H1 (cell line): Measurements from ENCODE around the gene PLA2G4A. TPM values are rescaled to one million over a fixed set of nuclear protein-coding genes. Genes with fewer than 3 reads are reported as not detected.

Source experiments
- CTCF ChIA-PET: fragments of 300-600 bp; sonication (Branson Sonifier 250); formaldehyde crosslinking; loops from one replicate; lab custom pipeline; 2021; ENCODE audit not compliant: partially characterized antibody; lab: Charles Lee
- POLR2A ChIA-PET: fragments of 300-600 bp; sonication (Branson Sonifier 250); formaldehyde crosslinking; loops from one replicate; lab custom pipeline; 2021; ENCODE audit warnings: inconsistent platforms; ENCODE audit not compliant: partially characterized antibody; lab: Charles Lee
- DNase-seq, 2 experiments: peaks; one replicate each; pipeline versions ENCODE4 v3.0.0 to v3.0.0-alpha.2; 2010 to 2022; ENCODE audit warnings: low spot score in 2 of 2, low read depth in 1 of 2, mixed read lengths in 1 of 2
- FAIRE-seq: peaks from 2 replicates; lab custom pipeline; 2011; peaks lifted over from hg19 to GRCh38; lab: Jason Lieb, UNC
- H2AFZ ChIP-seq: 2 replicates; pipeline ENCODE4 v1.8.1; 2012; ENCODE audit warnings: low read length, inconsistent platforms
- H2AK5ac ChIP-seq: 2 replicates; pipeline ENCODE4 v1.6.1; 2013; ENCODE audit warnings: low read depth, low read length
- H2BK120ac ChIP-seq: replicated peaks from 2 replicates; pipeline ENCODE3; 2013; ENCODE audit warnings: low read depth, low read length, inconsistent platforms
- H2BK12ac ChIP-seq: 2 replicates; pipeline ENCODE4 v1.6.1; 2013; ENCODE audit warnings: low read depth, low read length
- H2BK15ac ChIP-seq: 2 replicates; pipeline ENCODE4 v1.6.1; 2013; ENCODE audit warnings: low read length
- H2BK20ac ChIP-seq: 2 replicates; pipeline ENCODE4 v1.6.1; 2013; ENCODE audit warnings: low read length
- H2BK5ac ChIP-seq: 2 replicates; pipeline ENCODE4 v1.6.1; 2013; ENCODE audit warnings: low read depth, low read length
- H3K14ac ChIP-seq: 2 replicates; pipeline ENCODE4 v1.6.1; 2013; ENCODE audit warnings: inconsistent platforms; ENCODE audit not compliant: insufficient read length
- H3K18ac ChIP-seq: 2 replicates; pipeline ENCODE4 v1.6.1; 2013; ENCODE audit warnings: low read length; ENCODE audit errors: extremely low read depth
- H3K23ac ChIP-seq: 2 replicates; pipeline ENCODE4 v1.6.1; 2013; ENCODE audit warnings: inconsistent platforms; ENCODE audit not compliant: insufficient read length
- H3K23me2 ChIP-seq: 2 replicates; pipeline ENCODE4 v1.6.1; 2013; ENCODE audit warnings: low read depth, low read length
- H3K27ac ChIP-seq: 2 replicates; pipeline ENCODE4 v1.6.1; 2011; ENCODE audit warnings: low read depth, low read length, inconsistent platforms
- H3K27me3 ChIP-seq, 4 experiments: replicated peaks in 1 of 4; 1 replicate in 1 of 4; 2 replicates in 3 of 4; pipeline versions ENCODE4 v1.6.1 to v1.8.1; 2011 to 2013; ENCODE audit warnings: low read length in 3 of 4, mild to moderate bottlenecking in 3 of 4, inconsistent platforms in 2 of 4, mixed read lengths in 2 of 4, moderate library complexity in 1 of 4; ENCODE audit not compliant: control insufficient read depth in 3 of 4, insufficient read depth in 3 of 4; ENCODE audit errors: extremely low read depth in 1 of 4
- H3K36me3 ChIP-seq, 4 experiments: 2 replicates each; pipeline versions ENCODE4 v1.6.1 to v1.8.1; 2011 to 2013; ENCODE audit warnings: mild to moderate bottlenecking in 4 of 4, low read length in 3 of 4, moderate library complexity in 2 of 4, control low read depth in 1 of 4, inconsistent platforms in 1 of 4; ENCODE audit not compliant: insufficient read depth in 4 of 4, control insufficient read depth in 2 of 4
- H3K4ac ChIP-seq: replicated peaks from 2 replicates; pipeline ENCODE3; 2013; ENCODE audit warnings: low read length, low read depth, mixed read lengths, inconsistent platforms; ENCODE audit not compliant: insufficient read length
- H3K4me1 ChIP-seq, 4 experiments: replicated peaks in 1 of 4; 1 replicate in 1 of 4; 2 replicates in 3 of 4; pipeline versions ENCODE4 v1.6.1 to v1.8.1; 2011 to 2013; ENCODE audit warnings: low read length in 3 of 4, inconsistent platforms in 2 of 4, mixed read lengths in 1 of 4; ENCODE audit not compliant: insufficient read depth in 4 of 4, control insufficient read depth in 3 of 4
- H3K4me2 ChIP-seq, 2 experiments: 2 replicates each; pipeline versions ENCODE4 v1.6.1 to v1.8.1; 2011 to 2013; ENCODE audit warnings: low read depth in 2 of 2, low read length in 2 of 2, control low read depth in 1 of 2, inconsistent platforms in 1 of 2, mild to moderate bottlenecking in 1 of 2; ENCODE audit not compliant: insufficient read depth in 1 of 2
- H3K4me3 ChIP-seq, 4 experiments: fragments of 200-600, 300-600 bp in 1 of 4; sonication (generic), shearing (Covaris generic), sonication (Bioruptor Twin) in 1 of 4; 2 replicates each; pipeline versions ENCODE4 v1.5.1 to v1.8.1; 2011 to 2016; ENCODE audit warnings: low read length in 4 of 4, low read depth in 3 of 4, control low read depth in 2 of 4, inconsistent platforms in 2 of 4, mild to moderate bottlenecking in 2 of 4, mixed read lengths in 1 of 4, moderate library complexity in 1 of 4; ENCODE audit not compliant: insufficient read depth in 2 of 4; ENCODE audit errors: extremely low read depth in 1 of 4
- H3K56ac ChIP-seq: replicated peaks from 2 replicates; pipeline ENCODE3; 2013; ENCODE audit warnings: low read depth, mild to moderate bottlenecking, mixed read lengths, low read length, inconsistent platforms; ENCODE audit not compliant: insufficient read length
- H3K79me1 ChIP-seq: 2 replicates; pipeline ENCODE4 v1.6.1; 2013; ENCODE audit warnings: low read depth, low read length, control low read depth
- H3K79me2 ChIP-seq, 2 experiments: 2 replicates each; pipeline versions ENCODE4 v1.6.1 to v1.8.1; 2012 to 2013; ENCODE audit warnings: low read length in 2 of 2, mild to moderate bottlenecking in 2 of 2, inconsistent platforms in 1 of 2; ENCODE audit not compliant: insufficient read depth in 2 of 2, control insufficient read depth in 1 of 2
- H3K9ac ChIP-seq, 4 experiments: replicated peaks in 1 of 4; 1 replicate in 1 of 4; 2 replicates in 3 of 4; pipeline versions ENCODE4 v1.6.1 to v1.8.1; 2011 to 2013; ENCODE audit warnings: low read depth in 3 of 4, low read length in 3 of 4, control low read depth in 2 of 4, mild to moderate bottlenecking in 2 of 4, moderate library complexity in 2 of 4, inconsistent platforms in 1 of 4; ENCODE audit errors: extremely low read depth in 1 of 4
- H3K9me3 ChIP-seq, 2 experiments: 2 replicates each; pipeline versions ENCODE4 v1.6.1 to v1.8.1; 2012 to 2013; ENCODE audit warnings: mild to moderate bottlenecking in 2 of 2, moderate library complexity in 2 of 2, control low read depth in 1 of 2, inconsistent platforms in 1 of 2, low read depth in 1 of 2, low read length in 1 of 2, mixed read lengths in 1 of 2; ENCODE audit not compliant: insufficient read depth in 2 of 2
- H4K20me1 ChIP-seq, 2 experiments: replicated peaks in 1 of 2; 2 replicates each; pipeline versions ENCODE3 to v1.8.1; 2011 to 2013; ENCODE audit warnings: inconsistent platforms in 2 of 2, low read length in 2 of 2, mild to moderate bottlenecking in 1 of 2; ENCODE audit not compliant: insufficient read depth in 2 of 2, control insufficient read depth in 1 of 2
- H4K5ac ChIP-seq: 2 replicates; pipeline ENCODE4 v1.6.1; 2013; ENCODE audit warnings: low read length, low read depth, mixed read lengths, inconsistent platforms; ENCODE audit not compliant: insufficient read length
- H4K8ac ChIP-seq: 2 replicates; pipeline ENCODE4 v1.8.0; 2013; ENCODE audit warnings: mild to moderate bottlenecking, moderate library complexity, low read length, inconsistent platforms; ENCODE audit not compliant: insufficient read depth; ENCODE audit errors: extremely low read depth
- H4K91ac ChIP-seq: replicated peaks from 2 replicates; pipeline ENCODE3; 2013; ENCODE audit warnings: low read length, mixed read lengths, inconsistent platforms; ENCODE audit not compliant: insufficient read length
- WGBS, 2 experiments: shearing (Covaris generic) in 1 of 2; methylation state at CpG; one replicate each; pipeline versions ENCODE4 v1.1.6 to v1.1.7; 2013 to 2015; ENCODE audit warnings: low lambda C conversion rate in 2 of 2, mixed read lengths in 2 of 2, inconsistent platforms in 1 of 2, low coverage in 1 of 2, missing lambda C conversion rate in 1 of 2; ENCODE audit not compliant: insufficient replicate concordance in 2 of 2, insufficient coverage in 1 of 2, insufficient read length in 1 of 2; ENCODE audit errors: extremely low coverage in 1 of 2, missing lambda C conversion rate in 1 of 2; 5-methylcytosine and 5-hydroxymethylcytosine counted together
- polyA plus RNA-seq, 7 experiments: library from polyadenylated mRNA; depleted of rRNA in 3 of 7; stranded (reverse) in 5 of 7; unstranded in 2 of 7; fragments of >200 nt in 5 of 7; fragments of 200-250 nt in 2 of 7; gene quantifications; 1 replicate in 5 of 7; 2 replicates in 1 of 7; 4 replicates in 1 of 7; pipeline versions ENCODE4 v1.2.1 to v1.2.3, GENCODE V29; 2011 to 2013; ENCODE audit warnings: missing spikeins in 2 of 7, mixed read lengths in 2 of 7
- total RNA-seq: library from RNA; stranded (reverse); fragmentation: NEBNext Ultra II Directional; extraction: Animal tissue kit (Norgen Biotek cat#: 25700); gene quantifications from 2 replicates; pipeline ENCODE4 v1.2.1, GENCODE V29; 2021
- TF ChIP-seq, protein P1 (sequence below), 3 experiments: IDR thresholded peaks; 1 replicate in 2 of 3; 2 replicates in 1 of 3; pipeline versions ENCODE4 v1.5.1 to v1.6.1; 2011; ENCODE audit warnings: low read length in 3 of 3, mild to moderate bottlenecking in 3 of 3, inconsistent platforms in 2 of 3, low read depth in 1 of 3, moderate library complexity in 1 of 3; ENCODE audit not compliant: insufficient read depth in 1 of 3; ENCODE audit errors: control extremely low read depth in 1 of 3
- TF ChIP-seq, protein P2 (sequence below): IDR thresholded peaks from 2 replicates; pipeline ENCODE4 v1.6.1; 2011; ENCODE audit warnings: low read length, improper control_type of control experiment

The PLA2G4A gene
- total and polyA plus RNA-seq, 2 of the 8 experiments (the other 6 are each of a cell fraction or from before 2014, with no cell fraction given), result 0.63 to 1.4 TPM

DNA sequence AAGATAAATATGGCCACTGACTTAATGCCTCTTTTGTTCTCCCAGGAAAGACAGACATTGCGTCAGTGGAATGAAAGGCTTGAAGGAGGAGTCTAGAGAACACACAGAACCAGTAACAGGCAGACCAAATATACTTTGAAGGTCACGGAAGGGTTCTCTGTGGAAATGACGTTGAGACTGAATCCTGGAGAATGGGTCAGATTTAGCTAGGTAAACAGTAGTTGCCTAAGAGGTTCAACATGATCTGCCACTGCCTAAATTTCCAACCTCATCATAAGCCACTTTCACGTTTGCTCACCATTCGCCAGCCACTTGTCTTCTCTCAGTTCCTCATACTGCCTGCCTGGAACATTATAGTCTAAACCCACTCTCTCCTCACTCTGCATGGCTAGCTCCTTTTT lies 20.5 kb downstream of the PLA2G4A start:
- Histone ChIP-seq H2BK20ac (no peak overlapping the region), H3K4ac (no peak overlapping the region), H4K20me1 (no peaks in the 10 kb centered on the region), H3K79me2 (no peaks in the 10 kb centered on the region), H3K23me2 (no peaks in the 10 kb centered on the region; the same call in 1 of the 2 replicates), H3K23ac (no peak overlapping the region), H2BK12ac (no peak overlapping the region), H2AK5ac (no peak overlapping the region), H3K14ac (no peak overlapping the region), H3K27ac (no peak overlapping the region), H4K8ac (no peak overlapping the region), H4K91ac (no peak overlapping the region), H3K27me3 (no peaks in the 10 kb centered on the region), H3K4me3 (no peak overlapping the region), H3K18ac (no peak overlapping the region), H3K4me1 (no peaks in the 10 kb centered on the region), H2BK15ac (no peak overlapping the region), H3K56ac (no peak overlapping the region), H3K9ac (no peak overlapping the region), H2BK5ac (no peak overlapping the region), H4K5ac (no peak overlapping the region), H3K4me2 (no peak overlapping the region), H3K9me3 (no peaks in the 10 kb centered on the region), H3K79me1 (no peaks in the 10 kb centered on the region), H2BK120ac (no peak overlapping the region), H2AFZ (no peak overlapping the region), H3K36me3 (no peaks in the 10 kb centered on the region)
- 95% methylated on average over 5 of the region's 5 CpGs; no CpG with 5 or more reads in 1 of the 2 experiments for WGBS, 2 experiments
- DNase-seq (no peak), FAIRE-seq (no peak)
- ChIA-PET CTCF (interaction anchor here (0.6 to 1.3 kb wide), 3 partner anchors 13 to 367 kb away, joined by 3 to 4 read pairs (median 3); no protein-coding TSS in a partner anchor), POLR2A (no interaction called here)
- TF ChIP-seq, protein P1, sequence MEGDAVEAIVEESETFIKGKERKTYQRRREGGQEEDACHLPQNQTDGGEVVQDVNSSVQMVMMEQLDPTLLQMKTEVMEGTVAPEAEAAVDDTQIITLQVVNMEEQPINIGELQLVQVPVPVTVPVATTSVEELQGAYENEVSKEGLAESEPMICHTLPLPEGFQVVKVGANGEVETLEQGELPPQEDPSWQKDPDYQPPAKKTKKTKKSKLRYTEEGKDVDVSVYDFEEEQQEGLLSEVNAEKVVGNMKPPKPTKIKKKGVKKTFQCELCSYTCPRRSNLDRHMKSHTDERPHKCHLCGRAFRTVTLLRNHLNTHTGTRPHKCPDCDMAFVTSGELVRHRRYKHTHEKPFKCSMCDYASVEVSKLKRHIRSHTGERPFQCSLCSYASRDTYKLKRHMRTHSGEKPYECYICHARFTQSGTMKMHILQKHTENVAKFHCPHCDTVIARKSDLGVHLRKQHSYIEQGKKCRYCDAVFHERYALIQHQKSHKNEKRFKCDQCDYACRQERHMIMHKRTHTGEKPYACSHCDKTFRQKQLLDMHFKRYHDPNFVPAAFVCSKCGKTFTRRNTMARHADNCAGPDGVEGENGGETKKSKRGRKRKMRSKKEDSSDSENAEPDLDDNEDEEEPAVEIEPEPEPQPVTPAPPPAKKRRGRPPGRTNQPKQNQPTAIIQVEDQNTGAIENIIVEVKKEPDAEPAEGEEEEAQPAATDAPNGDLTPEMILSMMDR (IDR thresholded peaks at IDR 0.05; ENCODE audit: control extremely low read depth in 1 of 3, insufficient read depth in 1 of 3, low read depth in 1 of 3, low read length in 3 of 3), result no peak
- TF ChIP-seq, protein P2, sequence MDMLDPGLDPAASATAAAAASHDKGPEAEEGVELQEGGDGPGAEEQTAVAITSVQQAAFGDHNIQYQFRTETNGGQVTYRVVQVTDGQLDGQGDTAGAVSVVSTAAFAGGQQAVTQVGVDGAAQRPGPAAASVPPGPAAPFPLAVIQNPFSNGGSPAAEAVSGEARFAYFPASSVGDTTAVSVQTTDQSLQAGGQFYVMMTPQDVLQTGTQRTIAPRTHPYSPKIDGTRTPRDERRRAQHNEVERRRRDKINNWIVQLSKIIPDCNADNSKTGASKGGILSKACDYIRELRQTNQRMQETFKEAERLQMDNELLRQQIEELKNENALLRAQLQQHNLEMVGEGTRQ, result no peak
